Mucosa of descending colon (tissue), 3 donors: ENCODE data around the gene MYOZ2. TPM values are rescaled to one million over a fixed set of nuclear protein-coding genes. Genes with fewer than 3 reads are reported as not detected.
"Not testable (repeated sequence)": the region's sequence is repeated elsewhere in the genome, so short reads cannot be mapped to it uniquely, and the experiment has no call there.

ENCODE experiments used
- ATAC-seq: fragments of 200-7000 bp; cut with Tn5 transposase; one replicate; pipeline ENCODE4 v1.9.1; 2020; ENCODE audit warnings: mild to moderate bottlenecking, moderate library complexity
- DNase-seq, 3 donors: peaks; one replicate each; pipeline ENCODE4 v3.0.0-alpha.2; 2020
- H3K36me3 ChIP-seq: fragments of 200-600 bp; one replicate; pipeline ENCODE4 v1.8.0; 2021; ENCODE audit warnings: low read depth, mild to moderate bottlenecking
- H3K4me1 ChIP-seq: fragments of 200-600 bp; one replicate; pipeline ENCODE4 v1.8.0; 2021; ENCODE audit warnings: low read depth, mild to moderate bottlenecking
- H3K4me3 ChIP-seq: fragments of 200-600 bp; one replicate; pipeline ENCODE4 v1.8.0; 2021; ENCODE audit warnings: mild to moderate bottlenecking
- H3K9me3 ChIP-seq: fragments of 200-600 bp; one replicate; pipeline ENCODE4 v1.8.0; 2021; ENCODE audit warnings: mild to moderate bottlenecking
- intact Hi-C, 2 donors: fragments of 100-400 bp; cut with DNase I in 1 of 2; cut with micrococcal nuclease in 1 of 2; formaldehyde crosslinking; loops; one replicate each; pipeline versions ENCODE4 v1.11.0 to v1.11.1; 2022; cut with DNase I, micrococcal nuclease
- total RNA-seq, 3 donors: library from RNA; stranded (reverse); fragmentation: NEBNext Ultra II Directional in 2 of 3; extraction: Animal tissue kit (Norgen Biotek cat#: 25700) in 2 of 3; gene quantifications; one replicate each; pipeline versions ENCODE4 v1.2.1 to v1.2.4, GENCODE V29; 2021 to 2023
- TF ChIP-seq, protein P1 (sequence below): fragments of 200-600 bp; IDR thresholded peaks from one replicate; pipeline ENCODE4 v1.8.0; 2022; ENCODE audit warnings: antibody characterized with exemption, mild to moderate bottlenecking
- donor health status: DM: no; HTN: no; CAD: no; lungs with moderate emphysema.
- donor health status: DM: no; HTN: no; CAD: no.
- donor health status: DM: no; HTN: yes; CAD: no.

MYOZ2 gene
- total RNA-seq, 3 donors from 2014 or later: 0.20 to 0.63 (median 0.29) TPM

DNA sequence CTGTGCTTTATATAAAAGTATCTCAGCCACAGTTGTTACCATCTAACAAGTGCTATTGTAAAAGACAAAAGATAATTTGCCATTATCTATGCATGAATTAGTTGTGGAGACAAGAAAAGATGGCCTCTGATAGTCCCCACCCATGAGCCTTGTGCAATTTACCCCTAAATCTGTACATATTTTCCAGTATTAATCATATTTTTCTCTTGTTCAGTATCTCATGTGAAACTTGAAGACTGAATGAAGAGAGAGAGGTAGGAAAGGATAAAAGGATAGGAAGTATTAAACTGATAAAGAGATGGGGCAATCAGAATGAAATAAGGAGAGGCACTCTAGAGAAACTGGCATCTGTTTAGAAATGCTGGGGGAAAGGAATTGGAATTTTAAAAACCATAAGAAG, 3.7 kb downstream of the MYOZ2 start:
- ATAC-seq: no peak
- intact Hi-C loops: no loop called here

DNA sequence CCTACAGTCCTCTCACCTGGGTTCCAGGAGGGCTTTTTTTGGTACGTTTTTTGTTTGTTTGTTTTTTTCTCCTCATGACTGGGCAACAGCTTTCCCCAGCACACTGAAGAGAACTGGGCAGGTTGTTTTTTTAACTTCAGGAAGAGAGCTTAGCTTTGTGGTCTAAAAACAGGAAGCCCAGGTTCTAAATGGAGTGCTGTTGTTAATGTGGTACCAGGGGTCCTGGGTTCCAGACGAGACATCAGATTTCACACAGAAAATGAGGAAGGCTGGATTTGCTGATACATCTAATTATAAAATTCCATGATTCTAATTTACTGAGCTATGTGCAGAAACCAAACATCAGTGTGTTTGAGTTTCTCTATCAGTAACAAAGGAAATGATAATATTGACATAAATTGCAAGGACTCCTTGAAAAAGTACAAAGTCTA, 4.2 kb downstream of the MYOZ2 start:
- H3K4me3 ChIP-seq: no peak overlapping the region
- intact Hi-C loops: no loop called here
- no peaks in the 10 kb centered on the region for H3K36me3 ChIP-seq
- H3K4me1 ChIP-seq: no peaks in the 10 kb centered on the region
- TF ChIP-seq, protein P1, sequence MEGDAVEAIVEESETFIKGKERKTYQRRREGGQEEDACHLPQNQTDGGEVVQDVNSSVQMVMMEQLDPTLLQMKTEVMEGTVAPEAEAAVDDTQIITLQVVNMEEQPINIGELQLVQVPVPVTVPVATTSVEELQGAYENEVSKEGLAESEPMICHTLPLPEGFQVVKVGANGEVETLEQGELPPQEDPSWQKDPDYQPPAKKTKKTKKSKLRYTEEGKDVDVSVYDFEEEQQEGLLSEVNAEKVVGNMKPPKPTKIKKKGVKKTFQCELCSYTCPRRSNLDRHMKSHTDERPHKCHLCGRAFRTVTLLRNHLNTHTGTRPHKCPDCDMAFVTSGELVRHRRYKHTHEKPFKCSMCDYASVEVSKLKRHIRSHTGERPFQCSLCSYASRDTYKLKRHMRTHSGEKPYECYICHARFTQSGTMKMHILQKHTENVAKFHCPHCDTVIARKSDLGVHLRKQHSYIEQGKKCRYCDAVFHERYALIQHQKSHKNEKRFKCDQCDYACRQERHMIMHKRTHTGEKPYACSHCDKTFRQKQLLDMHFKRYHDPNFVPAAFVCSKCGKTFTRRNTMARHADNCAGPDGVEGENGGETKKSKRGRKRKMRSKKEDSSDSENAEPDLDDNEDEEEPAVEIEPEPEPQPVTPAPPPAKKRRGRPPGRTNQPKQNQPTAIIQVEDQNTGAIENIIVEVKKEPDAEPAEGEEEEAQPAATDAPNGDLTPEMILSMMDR: no peak
- H3K9me3 ChIP-seq: no peaks in the 10 kb centered on the region
- DNase-seq (no peak), ATAC-seq (peak; percentile 42)

More for the DNA sequence above, 3.7 kb downstream of the MYOZ2 start:
- H3K9me3 ChIP-seq: no peaks in the 10 kb centered on the region
- H3K36me3 ChIP-seq: no peaks in the 10 kb centered on the region
- DNase-seq: no peak
- TF ChIP-seq, protein P1: no peak
- H3K4me1 ChIP-seq: no peaks in the 10 kb centered on the region
- H3K4me3 ChIP-seq: no peak overlapping the region

DNA sequence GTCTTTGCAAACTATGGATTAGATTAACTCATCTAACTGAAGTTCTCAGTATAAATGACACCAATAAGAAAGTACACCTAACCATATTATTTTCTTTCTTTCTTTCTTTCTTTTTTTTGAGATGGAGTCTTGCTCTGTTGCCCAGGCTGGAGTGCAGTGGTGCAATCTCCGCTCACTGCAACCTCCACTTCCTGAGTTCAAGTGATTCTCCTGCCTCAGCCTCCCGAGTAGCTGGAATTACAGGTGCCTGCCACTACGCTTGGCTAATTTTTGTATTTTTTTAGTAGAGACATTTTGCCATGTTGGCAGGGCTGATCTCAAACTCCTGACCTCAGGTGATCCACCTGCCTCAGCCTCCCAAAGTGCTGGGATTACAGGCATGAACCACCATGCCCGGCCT, 5.7 kb downstream of the MYOZ2 start:
- H3K4me3 ChIP-seq, H3K9me3 ChIP-seq, H3K36me3 ChIP-seq, H3K4me1 ChIP-seq, ATAC-seq, intact Hi-C loops, DNase-seq: not testable (repeated sequence)

DNA sequence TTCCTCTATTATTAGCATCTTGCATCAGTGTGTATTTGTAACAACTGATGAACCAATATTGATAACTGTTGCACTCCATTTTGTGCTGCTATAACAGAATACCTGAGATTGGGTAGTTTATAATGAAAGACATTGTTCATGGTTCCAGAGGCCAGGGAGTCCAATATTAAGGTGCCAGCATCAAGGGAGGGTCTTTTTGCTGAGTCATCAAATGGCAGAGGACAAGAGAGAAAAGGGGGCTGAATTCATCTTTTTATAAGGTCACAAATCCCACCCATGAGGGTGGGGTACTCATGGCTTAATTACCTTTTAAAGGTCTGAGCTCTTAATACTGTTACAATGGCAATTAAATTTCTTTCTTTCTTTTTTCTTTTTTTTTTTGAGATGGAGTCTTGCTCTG, 7.2 kb downstream of the MYOZ2 start:
- H3K9me3 ChIP-seq: no peaks in the 10 kb centered on the region
- no peaks in the 10 kb centered on the region for H3K4me1 ChIP-seq
- intact Hi-C loops: no loop called here
- TF ChIP-seq, protein P1: no peak
- no peak for DNase-seq
- ATAC-seq: no peak
- H3K36me3 ChIP-seq: no peaks in the 10 kb centered on the region
- no peak overlapping the region for H3K4me3 ChIP-seq

DNA sequence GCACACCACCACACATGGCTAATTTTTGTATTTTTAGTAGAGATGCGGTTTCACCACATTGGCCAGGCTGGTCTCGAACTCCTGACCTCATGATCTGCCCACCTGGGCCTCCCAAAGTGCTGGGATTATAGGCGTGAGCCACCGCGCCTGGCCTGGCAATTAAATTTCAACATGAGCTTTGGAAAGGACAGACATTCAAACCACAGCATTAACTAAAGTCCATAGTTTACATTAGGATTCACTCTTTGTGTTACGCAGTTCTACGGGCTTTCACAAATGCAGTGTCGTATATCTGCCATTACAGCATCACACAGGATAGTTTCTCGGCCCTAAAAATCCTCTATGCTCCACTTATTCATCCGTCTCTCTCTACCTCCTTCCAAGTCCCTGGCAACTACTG, 7.7 kb downstream of the MYOZ2 start:
- H3K9me3 ChIP-seq, H3K4me1 ChIP-seq, ATAC-seq, H3K36me3 ChIP-seq, H3K4me3 ChIP-seq, intact Hi-C loops, DNase-seq: not testable (repeated sequence)

DNA sequence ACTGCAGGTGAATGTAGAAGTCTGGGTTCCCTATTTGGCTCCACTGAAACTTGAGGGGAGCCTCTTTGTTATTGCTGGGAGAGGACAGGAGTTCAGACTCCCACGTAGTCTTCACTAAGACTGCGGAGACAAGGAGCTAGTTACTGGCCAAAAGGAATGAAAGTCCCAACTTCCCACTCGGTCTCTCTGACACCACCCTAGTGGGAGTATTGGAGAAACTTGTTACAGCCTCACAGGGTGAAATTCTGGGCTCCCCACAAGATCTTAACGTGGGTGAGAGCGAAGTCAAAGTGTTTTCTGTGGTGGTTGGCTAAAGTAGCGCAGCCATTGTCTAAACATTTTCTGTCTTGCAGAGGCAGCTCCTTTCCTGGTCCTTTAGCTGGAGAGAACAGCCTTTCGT, 13.5 kb downstream of the MYOZ2 start:
- DNase-seq (no peak), ATAC-seq (no peak)
- TF ChIP-seq, protein P1: no peak
- Histone ChIP-seq H3K4me1 (no peaks in the 10 kb centered on the region), H3K36me3 (no peaks in the 10 kb centered on the region), H3K4me3 (no peak overlapping the region), H3K9me3 (no peaks in the 10 kb centered on the region)
- intact Hi-C loops: no loop called here

DNA sequence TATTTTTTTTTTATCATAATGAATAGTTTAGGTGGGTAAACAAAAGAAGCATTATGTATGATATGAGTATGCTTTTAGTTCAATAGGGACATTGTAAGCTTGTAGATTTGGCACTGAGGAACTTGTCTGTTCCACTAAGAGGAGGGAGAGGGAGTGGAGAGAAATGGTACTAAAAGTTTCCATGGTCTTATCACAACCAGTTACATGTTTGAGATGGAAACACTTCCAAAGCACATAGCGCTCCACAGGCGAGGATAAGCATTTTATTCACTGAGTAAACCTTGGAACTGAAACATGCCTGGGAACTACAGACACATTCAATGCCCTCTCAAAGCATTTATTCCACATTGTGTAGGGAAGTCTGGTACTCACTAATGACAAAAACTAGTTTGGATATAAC, 15.5 kb downstream of the MYOZ2 start:
- ATAC-seq: no peak
- Histone ChIP-seq H3K36me3 (no peaks in the 10 kb centered on the region), H3K4me1 (no peaks in the 10 kb centered on the region), H3K4me3 (no peak overlapping the region), H3K9me3 (no peaks in the 10 kb centered on the region)
- DNase-seq: no peak
- TF ChIP-seq, protein P1: no peak
- intact Hi-C loops: no loop called here
